ENCODE measurements around the gene DHCR7. TPM values are rescaled to one million over a fixed set of nuclear protein-coding genes. Genes with fewer than 3 reads are reported as not detected.

The DHCR7 gene
- total RNA-seq, 1 experiment from 2014 or later, result 72.6 TPM

GRCh38 chr11:71447791-71448256 lies 369 bp downstream of the DHCR7 start:
- no peak for TF ChIP-seq CTCF (IDR thresholded peaks at IDR 0.05; ENCODE audit: unreplicated experiment)
- peaks cover 42% of the 10 kb centered on the region for H3K4me1 Mint-ChIP-seq (ENCODE audit: insufficient read depth, unreplicated experiment)
- H3K27me3 Mint-ChIP-seq (ENCODE audit: insufficient read depth, unreplicated experiment), result no peaks in the 10 kb centered on the region
- CTCF ChIA-PET, result interaction anchor here (0.6 to 1.6 kb wide), 4 partner anchors 11 to 566 kb away, joined by 3 to 5 read pairs (median 4); no protein-coding TSS in a partner anchor
- H3K27ac Mint-ChIP-seq (ENCODE audit: low read depth, unreplicated experiment), result peak overlapping the region; percentile 61
- intact Hi-C loops (cut with micrococcal nuclease), result no loop called here
- POLR2A ChIA-PET, result interaction anchor here (0.6 to 3.8 kb wide), 11 partner anchors 10 to 709 kb away, joined by 3 to 26 read pairs (median 3); no protein-coding TSS in a partner anchor
- H3K36me3 Mint-ChIP-seq (ENCODE audit: insufficient read depth, unreplicated experiment), result peaks cover 33% of the 10 kb centered on the region
- BruUV-seq (replicated peaks), result no TSS peak
- no peak for DNase-seq (ENCODE audit: unreplicated experiment)
- H3K4me3 Mint-ChIP-seq (ENCODE audit: unreplicated experiment), result peak overlapping the region; percentile 94
- no peaks in the 10 kb centered on the region for H3K9me3 Mint-ChIP-seq (ENCODE audit: unreplicated experiment)

- POLR2A ChIA-PET, result interaction anchor here (0.7 to 3.8 kb wide), 9 partner anchors 9 to 206 kb away, joined by 3 to 26 read pairs (median 5); no protein-coding TSS in a partner anchor
- TSS peak; percentile 43 for BruUV-seq (replicated peaks)
Measured at GRCh38 chr11:71446942-71447688, 1.1 kb downstream of the DHCR7 start.

GRCh38 chr11:71446150-71446549 lies 2.0 kb downstream of the DHCR7 start:
- BruUV-seq (replicated peaks), result no TSS peak
- Mint-ChIP-seq H3K4me3 (ENCODE audit: unreplicated experiment) (no peak overlapping the region), H3K36me3 (ENCODE audit: insufficient read depth, unreplicated experiment) (peaks cover 38% of the 10 kb centered on the region), H3K4me1 (ENCODE audit: insufficient read depth, unreplicated experiment) (peaks cover 34% of the 10 kb centered on the region), H3K9me3 (ENCODE audit: unreplicated experiment) (no peaks in the 10 kb centered on the region), H3K27ac (ENCODE audit: low read depth, unreplicated experiment) (no peak overlapping the region), H3K27me3 (ENCODE audit: insufficient read depth, unreplicated experiment) (no peaks in the 10 kb centered on the region)
- DNase-seq (ENCODE audit: unreplicated experiment), result no peak
- POLR2A ChIA-PET, result interaction anchor here (0.8 to 3.3 kb wide), 3 partner anchors 13 to 21 kb away, joined by 3 to 25 read pairs (median 5); no protein-coding TSS in a partner anchor
- CTCF ChIA-PET, result interaction anchor here (1.5 kb wide), 1 partner anchor 20 kb away, joined by 5 read pairs; no protein-coding TSS in a partner anchor
- intact Hi-C loops (cut with micrococcal nuclease), result no loop called here
- no peak for TF ChIP-seq CTCF (IDR thresholded peaks at IDR 0.05; ENCODE audit: unreplicated experiment)

More at GRCh38 chr11:71446942-71447688, 1.1 kb downstream of the DHCR7 start:
- Mint-ChIP-seq H3K27ac (ENCODE audit: low read depth, unreplicated experiment) (peak overlapping the region; percentile 61), H3K4me1 (ENCODE audit: insufficient read depth, unreplicated experiment) (peaks cover 38% of the 10 kb centered on the region), H3K27me3 (ENCODE audit: insufficient read depth, unreplicated experiment) (no peaks in the 10 kb centered on the region), H3K36me3 (ENCODE audit: insufficient read depth, unreplicated experiment) (peaks cover 38% of the 10 kb centered on the region), H3K9me3 (ENCODE audit: unreplicated experiment) (no peaks in the 10 kb centered on the region), H3K4me3 (ENCODE audit: unreplicated experiment) (peak overlapping the region; percentile 94)
- intact Hi-C loops (cut with micrococcal nuclease), result no loop called here
- peak; percentile 87 for DNase-seq (ENCODE audit: unreplicated experiment)
- no peak for TF ChIP-seq CTCF (IDR thresholded peaks at IDR 0.05; ENCODE audit: unreplicated experiment)
- CTCF ChIA-PET, result interaction anchor here (0.5 to 1.5 kb wide), 5 partner anchors 21 to 1792 kb away, joined by 3 to 5 read pairs (median 4); no protein-coding TSS in a partner anchor

GRCh38 chr11:71444811-71445210 lies 3.4 kb downstream of the DHCR7 start:
- no peak overlapping the region for H3K27ac Mint-ChIP-seq (ENCODE audit: low read depth, unreplicated experiment)
- intact Hi-C loops (cut with micrococcal nuclease), result no loop called here
- ChIA-PET CTCF (interaction anchor here (0.6 to 1.0 kb wide), 2 partner anchors 19 to 259 kb away, joined by 4 to 5 read pairs; no protein-coding TSS in a partner anchor), POLR2A (interaction anchor here (1.0 kb wide), 1 partner anchor 17 kb away, joined by 4 read pairs; no protein-coding TSS in a partner anchor)
- no TSS peak for BruUV-seq (replicated peaks)
- H3K4me1 Mint-ChIP-seq (ENCODE audit: insufficient read depth, unreplicated experiment), result peaks cover 27% of the 10 kb centered on the region
- no peak for TF ChIP-seq CTCF (IDR thresholded peaks at IDR 0.05; ENCODE audit: unreplicated experiment)
- H3K4me3 Mint-ChIP-seq (ENCODE audit: unreplicated experiment), result no peak overlapping the region
- H3K9me3 Mint-ChIP-seq (ENCODE audit: unreplicated experiment), result no peaks in the 10 kb centered on the region
- H3K27me3 Mint-ChIP-seq (ENCODE audit: insufficient read depth, unreplicated experiment), result no peaks in the 10 kb centered on the region
- no peak for DNase-seq (ENCODE audit: unreplicated experiment)
- peaks cover 45% of the 10 kb centered on the region for H3K36me3 Mint-ChIP-seq (ENCODE audit: insufficient read depth, unreplicated experiment)

Measured in MCF 10A (cell line).